A549 (cell line): ENCODE data around the gene TOGARAM2.

Experiments
- EP300 ChIP-seq, 2 experiments: fragments of >200 bp; sonication (Bioruptor Twin); formaldehyde crosslinking; IDR thresholded peaks; 2 replicates in 1 of 2; 3 replicates in 1 of 2; pipeline ENCODE4 v1.6.1; 2016 to 2017
- JUN ChIP-seq, 2 experiments: fragments of >200 bp; sonication (Bioruptor Twin); formaldehyde crosslinking; IDR thresholded peaks; 2 replicates in 1 of 2; 3 replicates in 1 of 2; pipeline ENCODE4 v1.6.1; 2016 to 2017
- TF ChIP-seq, protein P1 (sequence below): fragments of >200 bp; sonication (Bioruptor Twin); formaldehyde crosslinking; IDR thresholded peaks from 3 replicates; pipeline ENCODE4 v1.5.1; 2016

DNA sequence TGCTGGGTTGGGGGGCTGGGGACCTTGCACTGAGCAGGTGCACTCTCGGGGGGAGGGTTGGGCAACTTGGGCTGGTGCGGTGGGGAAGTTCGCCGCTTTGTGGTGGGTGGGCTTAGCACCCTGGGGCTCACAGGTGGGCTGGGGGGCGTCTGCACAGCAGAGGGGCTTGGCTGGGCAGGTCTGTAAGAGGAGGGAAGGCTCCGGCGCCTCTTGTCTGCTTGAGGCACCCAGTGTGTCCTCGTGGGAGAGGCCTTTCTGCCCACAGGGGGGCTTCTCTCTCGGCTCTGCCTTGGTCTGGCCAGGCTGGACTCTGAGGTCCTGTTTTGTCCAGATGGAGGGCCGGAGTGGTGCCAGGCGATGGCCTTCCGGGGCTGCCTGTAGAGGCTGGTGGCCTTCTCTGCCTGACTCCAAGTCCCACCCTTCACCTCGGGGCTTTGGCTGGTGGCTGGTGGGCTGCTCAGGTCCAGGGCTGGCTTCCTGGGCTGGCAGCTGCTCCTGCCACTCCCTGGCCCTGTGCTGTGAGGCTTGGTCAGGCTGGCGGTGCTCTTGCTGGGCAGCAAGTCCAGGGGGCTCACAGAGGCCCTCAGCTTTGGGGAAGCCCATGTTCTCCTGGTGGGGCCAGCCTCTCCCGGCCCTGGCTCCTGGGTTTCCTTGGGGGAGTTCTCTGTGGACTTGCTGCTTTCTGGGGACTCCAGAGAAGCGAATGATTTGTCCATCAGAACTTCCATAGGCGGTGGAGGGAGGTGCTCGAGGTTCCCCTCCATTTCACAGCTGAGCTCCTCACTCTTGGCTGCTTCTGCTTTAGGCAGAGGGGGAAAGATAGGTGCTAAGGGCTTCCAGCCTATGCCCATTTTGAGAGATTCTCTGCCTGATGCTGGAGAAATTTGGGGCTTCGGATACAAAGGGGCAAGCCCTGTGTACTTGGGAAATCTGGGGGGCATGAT, 90.2 kb downstream of the TOGARAM2 start:
- TF ChIP-seq, protein P1, sequence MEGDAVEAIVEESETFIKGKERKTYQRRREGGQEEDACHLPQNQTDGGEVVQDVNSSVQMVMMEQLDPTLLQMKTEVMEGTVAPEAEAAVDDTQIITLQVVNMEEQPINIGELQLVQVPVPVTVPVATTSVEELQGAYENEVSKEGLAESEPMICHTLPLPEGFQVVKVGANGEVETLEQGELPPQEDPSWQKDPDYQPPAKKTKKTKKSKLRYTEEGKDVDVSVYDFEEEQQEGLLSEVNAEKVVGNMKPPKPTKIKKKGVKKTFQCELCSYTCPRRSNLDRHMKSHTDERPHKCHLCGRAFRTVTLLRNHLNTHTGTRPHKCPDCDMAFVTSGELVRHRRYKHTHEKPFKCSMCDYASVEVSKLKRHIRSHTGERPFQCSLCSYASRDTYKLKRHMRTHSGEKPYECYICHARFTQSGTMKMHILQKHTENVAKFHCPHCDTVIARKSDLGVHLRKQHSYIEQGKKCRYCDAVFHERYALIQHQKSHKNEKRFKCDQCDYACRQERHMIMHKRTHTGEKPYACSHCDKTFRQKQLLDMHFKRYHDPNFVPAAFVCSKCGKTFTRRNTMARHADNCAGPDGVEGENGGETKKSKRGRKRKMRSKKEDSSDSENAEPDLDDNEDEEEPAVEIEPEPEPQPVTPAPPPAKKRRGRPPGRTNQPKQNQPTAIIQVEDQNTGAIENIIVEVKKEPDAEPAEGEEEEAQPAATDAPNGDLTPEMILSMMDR = no peak
- no peak for TF ChIP-seq JUN (IDR thresholded peaks at IDR 0.05)
- no peak for TF ChIP-seq EP300 (IDR thresholded peaks at IDR 0.05)
